22Rv1 (cell line): ENCODE data around the gene TXNDC11.

Experiments
- CTCF ChIP-seq: fragments of 450-650 bp; IDR thresholded peaks from 2 replicates; pipeline ENCODE4 v1.5.1; 2017; ENCODE audit warnings: mild to moderate bottlenecking
- ZFX ChIP-seq: fragments of 450-650 bp; IDR thresholded peaks from 2 replicates; pipeline ENCODE4 v1.6.1; 2017; ENCODE audit warnings: antibody characterized with exemption, borderline replicate concordance

- no peak for TF ChIP-seq CTCF
- no peak for TF ChIP-seq ZFX
These were observed 111.9 kb downstream of the TXNDC11 start for GRCh38 chr16:11630768-11631056.
